Measurements from ENCODE around the gene SYNGAP1. TPM values are rescaled to one million over a fixed set of nuclear protein-coding genes. Genes with fewer than 3 reads are reported as not detected.

The SYNGAP1 gene
- total RNA-seq: 3.5 and 6.7 TPM in 2 replicates

DNA sequence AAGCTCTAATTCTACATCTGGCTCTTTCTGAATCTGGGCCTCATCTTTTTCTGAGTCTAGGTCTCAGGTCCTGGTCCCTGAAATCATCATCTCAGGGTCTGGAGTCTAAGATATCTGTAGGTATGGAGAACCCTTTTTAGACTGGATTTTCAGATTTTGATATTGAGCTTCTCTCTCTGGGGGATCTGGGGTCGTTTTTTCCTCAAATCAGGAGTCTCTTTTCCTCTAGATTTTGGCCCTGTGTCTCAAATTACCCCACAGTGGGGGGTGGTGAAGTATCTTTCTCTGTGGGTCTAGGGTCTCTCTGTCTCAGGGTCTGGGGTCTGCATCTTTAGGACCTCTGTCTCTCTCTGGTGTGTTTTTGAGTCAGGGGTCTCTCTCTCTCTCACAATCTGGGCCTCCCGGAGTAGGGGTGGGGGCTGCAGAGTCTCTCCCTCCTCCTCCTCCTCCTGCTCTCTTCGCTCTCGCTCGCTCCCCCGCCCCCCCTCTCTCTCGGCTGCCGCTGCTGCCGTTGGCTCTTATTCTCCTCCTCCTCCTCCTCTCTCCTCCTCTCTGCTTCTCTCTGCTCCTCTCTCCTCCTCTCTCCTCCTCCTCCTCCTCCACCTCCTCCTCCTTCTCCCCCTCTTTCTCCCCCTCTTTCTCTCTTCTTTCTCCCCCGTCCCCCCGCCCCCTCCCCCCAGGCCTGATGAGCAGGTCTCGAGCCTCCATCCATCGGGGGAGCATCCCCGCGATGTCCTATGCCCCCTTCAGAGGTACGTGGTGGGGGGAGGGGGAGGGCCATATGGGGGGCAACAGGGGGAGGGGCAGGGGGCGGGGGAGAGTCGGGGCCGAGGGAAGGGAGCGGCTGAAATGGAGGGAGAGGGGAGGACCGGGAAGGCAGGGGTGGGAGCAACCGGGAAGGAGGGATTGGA is at the start of gene SYNGAP1:
Gene SYNGAP1 (plus strand): TSS at position 486 of the 911 bp plus-strand sequence. CDS start 200 bp downstream, at position 686.

DNA sequence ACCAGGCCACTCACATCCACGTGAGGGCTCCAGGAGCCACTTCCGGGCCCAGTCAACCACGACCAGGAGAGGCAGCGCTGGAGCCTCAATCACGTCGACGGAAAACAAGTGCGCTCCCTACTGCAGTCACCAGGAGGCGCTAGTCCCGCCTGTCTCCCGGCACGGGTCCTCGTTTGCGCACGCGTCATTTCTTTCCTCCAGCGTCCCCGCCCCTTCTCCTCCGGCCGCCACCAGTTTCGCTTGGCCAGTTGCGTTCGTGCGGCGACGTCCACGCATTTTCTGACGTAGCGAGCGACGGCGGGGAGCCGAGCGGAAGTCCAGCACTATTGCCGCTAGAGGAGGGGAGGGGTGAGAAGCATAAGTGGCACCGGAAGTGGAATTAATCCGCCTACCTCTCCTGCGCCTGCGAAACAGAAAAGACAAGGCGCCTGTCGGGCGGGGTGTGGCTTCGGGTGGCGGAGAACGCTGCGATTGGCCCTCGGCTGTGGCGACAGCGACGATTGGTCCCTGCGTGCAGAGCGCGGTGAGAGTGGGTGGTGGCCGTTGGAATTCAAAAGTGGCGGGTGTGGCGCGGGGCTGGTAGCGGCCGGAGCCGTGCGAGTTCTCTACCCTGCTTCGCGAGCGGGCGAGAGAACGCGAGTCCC is 28.5 kb upstream of the SYNGAP1 start, which contains the start of gene KIFC1:
Gene KIFC1 (plus strand): TSS at position 546 of the 644 bp plus-strand sequence. CDS start 163 bp downstream, outside the sequence.

DNA sequence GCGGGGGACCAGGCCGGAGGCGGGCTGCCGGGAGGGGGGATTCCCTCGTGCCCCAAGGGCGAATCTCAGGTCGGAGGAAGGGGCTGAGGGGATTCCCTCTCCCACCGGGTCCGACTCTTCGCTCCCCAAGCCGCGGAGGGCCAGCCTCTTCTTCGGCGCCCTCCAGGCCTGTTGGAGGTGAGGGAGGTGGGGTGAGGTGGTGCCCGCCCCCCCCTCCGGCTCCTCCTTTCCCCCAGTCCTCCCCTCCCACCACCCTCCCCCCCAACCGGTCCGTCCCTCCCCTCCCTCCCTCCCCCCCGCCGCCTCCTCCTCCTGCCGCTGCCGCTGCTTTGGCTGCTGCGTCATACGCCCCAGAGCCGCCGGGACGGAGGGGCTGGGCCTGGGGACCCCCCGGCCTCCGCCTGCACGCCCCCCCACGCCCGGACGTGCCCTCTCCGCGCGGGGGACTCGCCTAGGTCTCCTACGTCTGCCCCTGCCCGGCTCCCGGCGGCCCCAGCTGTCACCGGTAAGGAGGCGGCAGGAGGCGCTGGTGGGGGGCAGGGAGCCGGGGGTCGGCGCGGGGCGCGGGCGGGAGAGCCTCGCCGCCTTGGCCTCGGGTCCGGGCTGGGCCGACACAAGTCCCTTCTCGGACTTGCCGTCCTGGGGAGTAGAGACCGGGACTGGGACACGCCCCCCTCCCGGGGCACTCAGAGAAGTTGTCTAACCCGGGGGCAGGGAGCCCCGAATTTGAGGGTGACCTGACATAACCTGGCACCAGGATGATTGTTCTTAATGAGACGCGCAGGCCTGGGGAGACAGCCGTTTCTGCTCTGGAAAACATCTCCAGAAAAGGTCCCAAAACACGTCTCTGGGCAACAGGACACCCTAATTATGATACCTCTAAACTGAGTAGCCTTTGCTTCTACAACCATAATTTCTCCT is 8.9 kb upstream of the SYNGAP1 start, which contains the start of gene PHF1:
Gene PHF1 (plus strand): TSS at position 304 of the 921 bp plus-strand sequence. CDS start 1,250 bp downstream, outside the sequence.

DNA sequence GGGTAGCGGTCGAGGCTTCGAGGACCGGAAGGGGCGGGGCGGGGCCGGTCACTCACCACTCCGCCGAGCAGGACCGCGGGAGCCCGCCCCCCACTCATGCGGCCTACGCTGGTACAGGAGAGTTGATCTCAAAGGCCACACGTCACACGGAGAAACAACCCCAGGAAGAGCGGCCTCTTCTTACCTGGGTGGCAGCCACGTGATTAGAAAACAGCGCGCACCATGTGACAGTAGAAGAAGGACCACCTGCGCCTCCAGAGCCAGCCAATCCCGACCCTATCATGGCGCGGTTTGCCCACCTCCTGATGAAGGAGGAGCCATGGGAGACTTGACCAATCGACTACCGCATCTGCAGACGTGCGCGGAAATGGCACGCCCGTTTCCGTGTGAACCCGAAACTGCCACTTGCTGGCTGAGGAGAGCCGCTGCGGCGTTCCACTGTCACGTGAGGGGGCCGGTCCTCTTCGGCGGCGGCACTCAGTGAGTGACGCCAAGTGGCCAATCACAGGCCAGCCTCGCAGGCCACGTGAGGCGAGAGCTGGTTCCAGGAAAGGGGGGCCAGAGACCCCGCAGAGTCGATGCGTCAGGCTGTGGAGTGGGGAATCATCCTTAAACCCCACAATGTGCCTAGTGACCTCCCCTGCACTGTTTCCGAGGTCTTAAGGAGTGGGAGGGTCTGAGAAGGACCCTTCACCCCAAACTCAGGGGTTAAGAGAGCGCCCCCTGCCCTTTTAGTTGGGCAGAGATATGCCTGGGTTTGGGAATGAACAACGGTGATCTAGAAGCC is 1.8 kb upstream of the SYNGAP1 start, which contains the start of gene CUTA:
Gene CUTA (minus strand): TSS at position 205 of the 787 bp plus-strand sequence. CDS start 107 bp downstream, at position 98.

DNA sequence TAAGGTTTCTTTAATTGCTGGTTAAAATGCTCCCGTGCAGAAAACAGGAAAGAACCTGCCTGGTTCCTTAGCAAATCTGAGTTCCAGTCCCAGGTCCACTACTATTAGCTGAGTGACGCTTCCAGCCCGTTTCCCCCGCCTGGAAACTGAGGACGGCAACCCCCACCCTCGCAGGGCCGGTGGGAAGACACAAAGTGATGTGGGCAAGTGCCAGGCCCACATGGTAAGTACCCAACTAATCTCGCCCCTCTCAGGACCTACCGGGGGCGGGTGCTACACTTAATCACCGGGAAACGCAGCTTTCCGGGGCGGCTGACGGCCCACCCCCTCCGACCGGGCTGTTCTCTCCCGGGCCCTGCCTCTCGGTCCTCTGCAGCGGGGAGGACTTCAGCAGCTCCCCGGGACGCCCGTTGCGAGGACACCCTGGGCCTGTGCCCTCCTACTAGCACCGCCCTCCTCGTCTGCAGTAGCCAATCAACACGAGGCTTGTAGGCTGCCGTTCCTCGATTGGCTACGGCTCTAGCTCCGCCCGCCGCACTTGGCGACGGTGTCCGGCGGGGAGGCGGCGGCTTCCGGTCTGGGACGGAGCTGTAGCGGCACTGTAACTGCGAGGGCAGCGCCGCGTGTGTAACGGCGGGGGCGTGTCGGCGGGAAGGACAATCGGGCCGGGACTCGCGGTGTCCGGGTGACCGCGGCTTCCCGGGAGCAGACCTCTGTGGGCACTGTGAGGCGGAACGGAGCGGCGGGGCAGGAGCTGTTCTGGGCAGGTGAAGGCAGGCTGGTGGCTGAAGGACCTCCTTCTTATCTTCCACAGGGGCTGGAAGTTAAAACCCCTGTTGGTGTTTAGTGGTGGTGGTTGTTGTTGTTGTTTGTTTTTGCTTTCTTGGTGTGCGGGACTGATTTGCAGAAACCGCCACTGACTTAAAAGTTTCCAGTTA is 34.4 kb downstream of the SYNGAP1 start, which contains the start of gene ZBTB9:
Gene ZBTB9 (plus strand): TSS at position 568 of the 938 bp plus-strand sequence. CDS start 525 bp downstream, outside the sequence.

Small RNA genes lying within 50 kb of the gene (small RNA-seq; reads per million reads assigned to genes)
- gene RPL35AP4 (not detected), gene ZBTB9 (not detected)

Other genes with a start within 250 kb of the SYNGAP1 start
- gene COL11A2, start 227.6 kb upstream of the SYNGAP1 start, total RNA-seq: 0.13 and 0.29 TPM in 2 replicates
- 13.3 and 17.5 TPM in 2 replicates for gene RXRB, start 219.4 kb upstream of the SYNGAP1 start, total RNA-seq
- gene SLC39A7, start 219.2 kb upstream of the SYNGAP1 start, total RNA-seq: 59.4 and 73.3 TPM in 2 replicates
- gene HSD17B8, start 215.4 kb upstream of the SYNGAP1 start, total RNA-seq: 3.1 and 4.8 TPM in 2 replicates
- gene RING1, start 211.6 kb upstream of the SYNGAP1 start, total RNA-seq: 14.1 and 18.1 TPM in 2 replicates
- gene VPS52, start 148.2 kb upstream of the SYNGAP1 start, total RNA-seq: 35.5 and 39.2 TPM in 2 replicates
- 2,291 and 2,418 TPM in 2 replicates for gene RPS18, start 148.0 kb upstream of the SYNGAP1 start, total RNA-seq
- 1.2 and 2.4 TPM in 2 replicates for gene B3GALT4, start 142.9 kb upstream of the SYNGAP1 start, total RNA-seq
- 74.2 and 89.2 TPM in 2 replicates for gene WDR46, start 130.8 kb upstream of the SYNGAP1 start, total RNA-seq
- 31.6 and 36.2 TPM in 2 replicates for gene PFDN6, start 130.5 kb upstream of the SYNGAP1 start, total RNA-seq
- 40.0 and 42.2 TPM in 2 replicates for gene RGL2, start 121.1 kb upstream of the SYNGAP1 start, total RNA-seq
- gene TAPBP, start 106.0 kb upstream of the SYNGAP1 start, total RNA-seq: 64.1 and 90.7 TPM in 2 replicates
- gene ZBTB22, start 102.3 kb upstream of the SYNGAP1 start, total RNA-seq: 6.0 and 6.7 TPM in 2 replicates
- gene DAXX, start 97.1 kb upstream of the SYNGAP1 start, total RNA-seq: 51.2 and 51.4 TPM in 2 replicates
- 48.7 and 75.7 TPM in 2 replicates for gene KIFC1, start 28.2 kb upstream of the SYNGAP1 start, total RNA-seq
- gene PHF1, start 9.1 kb upstream of the SYNGAP1 start, total RNA-seq: 11.7 and 13.9 TPM in 2 replicates
- 67.6 and 73.9 TPM in 2 replicates for gene CUTA, start 2.0 kb upstream of the SYNGAP1 start, total RNA-seq
- 4.5 and 5.3 TPM in 2 replicates for gene ZBTB9, start 34.5 kb downstream of the SYNGAP1 start, total RNA-seq
- gene BAK1, start 160.2 kb downstream of the SYNGAP1 start, total RNA-seq: 16.0 and 26.1 TPM in 2 replicates
- 58.8 and 98.4 TPM in 2 replicates for gene ITPR3, start 201.3 kb downstream of the SYNGAP1 start, total RNA-seq

Data from thoracic aorta endothelial cell (primary cell).